Chondrocyte (in vitro differentiated cells): ENCODE measurements around the gene TRIM59. TPM values are rescaled to one million over a fixed set of nuclear protein-coding genes. Genes with fewer than 3 reads are reported as not detected.

Experiments used
- DNase-seq: peaks from one replicate; pipeline ENCODE4 v3.0.0; 2021; ENCODE audit warnings: mixed read lengths, low spot score
- H3K27ac Mint-ChIP-seq: one replicate; pipeline ENCODE4 v1.8.0; 2021; ENCODE audit warnings: mild to moderate bottlenecking, moderate library complexity, mixed read lengths; ENCODE audit not compliant: unreplicated experiment
- H3K27me3 Mint-ChIP-seq: 2 replicates; pipeline ENCODE4 v1.8.0; 2021; ENCODE audit warnings: low read depth, mixed read lengths
- H3K36me3 Mint-ChIP-seq: 2 replicates; pipeline ENCODE4 v1.8.0; 2021; ENCODE audit warnings: low read depth, mixed read lengths
- H3K4me1 Mint-ChIP-seq: 2 replicates; pipeline ENCODE4 v1.8.0; 2021; ENCODE audit warnings: low read depth, mild to moderate bottlenecking, mixed read lengths
- H3K4me3 Mint-ChIP-seq: one replicate; pipeline ENCODE4 v1.8.0; 2021; ENCODE audit warnings: mild to moderate bottlenecking, moderate library complexity, mixed read lengths; ENCODE audit not compliant: unreplicated experiment
- H3K9me3 Mint-ChIP-seq: 2 replicates; pipeline ENCODE4 v1.8.0; 2021; ENCODE audit warnings: low read depth, mixed read lengths
- CTCF ChIP-seq: fragments of 200-600 bp; sonication (generic); IDR thresholded peaks from 2 replicates; pipeline ENCODE4 v1.5.0; 2021; ENCODE audit warnings: antibody characterized with exemption, mild to moderate bottlenecking, moderate library complexity
- total RNA-seq: library from RNA; stranded (reverse); gene quantifications from 3 replicates; pipeline ENCODE4 v1.2.1, GENCODE V29; 2021

The TRIM59 gene
- total RNA-seq, 1 donor from 2014 or later = 25.5 TPM

DNA sequence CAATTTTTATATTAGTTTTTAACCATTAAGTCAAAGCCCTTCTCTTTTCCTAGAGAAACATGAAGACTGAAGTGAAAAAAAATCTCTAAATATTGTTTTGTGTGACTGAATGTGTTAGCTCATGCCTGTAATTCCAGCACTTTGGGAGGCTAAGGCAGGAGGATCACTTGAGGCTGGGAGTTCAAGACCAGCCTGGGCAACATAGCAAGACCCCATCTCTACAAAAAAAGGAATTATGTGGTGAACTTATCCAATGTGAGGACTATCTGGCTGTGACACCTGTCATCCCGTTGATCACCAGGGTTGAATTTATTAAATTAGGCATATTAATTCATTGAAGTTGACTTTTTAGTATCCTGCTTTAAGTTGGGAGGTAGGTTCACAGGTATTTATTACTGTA is 37.1 kb downstream of the TRIM59 start:
- no peaks in the 10 kb centered on the region for H3K9me3 Mint-ChIP-seq
- H3K4me1 Mint-ChIP-seq = peaks cover 3% of the 10 kb centered on the region
- DNase-seq = no peak
- TF ChIP-seq CTCF = no peak
- no peak overlapping the region for H3K4me3 Mint-ChIP-seq
- H3K27me3 Mint-ChIP-seq = no peaks in the 10 kb centered on the region
- peaks cover 1% of the 10 kb centered on the region for H3K36me3 Mint-ChIP-seq
- no peak overlapping the region for H3K27ac Mint-ChIP-seq

GRCh38 chr3:160409812-160410610 is 39.6 kb downstream of the TRIM59 start:
- H3K36me3 Mint-ChIP-seq = no peaks in the 10 kb centered on the region
- no peak for DNase-seq

DNA sequence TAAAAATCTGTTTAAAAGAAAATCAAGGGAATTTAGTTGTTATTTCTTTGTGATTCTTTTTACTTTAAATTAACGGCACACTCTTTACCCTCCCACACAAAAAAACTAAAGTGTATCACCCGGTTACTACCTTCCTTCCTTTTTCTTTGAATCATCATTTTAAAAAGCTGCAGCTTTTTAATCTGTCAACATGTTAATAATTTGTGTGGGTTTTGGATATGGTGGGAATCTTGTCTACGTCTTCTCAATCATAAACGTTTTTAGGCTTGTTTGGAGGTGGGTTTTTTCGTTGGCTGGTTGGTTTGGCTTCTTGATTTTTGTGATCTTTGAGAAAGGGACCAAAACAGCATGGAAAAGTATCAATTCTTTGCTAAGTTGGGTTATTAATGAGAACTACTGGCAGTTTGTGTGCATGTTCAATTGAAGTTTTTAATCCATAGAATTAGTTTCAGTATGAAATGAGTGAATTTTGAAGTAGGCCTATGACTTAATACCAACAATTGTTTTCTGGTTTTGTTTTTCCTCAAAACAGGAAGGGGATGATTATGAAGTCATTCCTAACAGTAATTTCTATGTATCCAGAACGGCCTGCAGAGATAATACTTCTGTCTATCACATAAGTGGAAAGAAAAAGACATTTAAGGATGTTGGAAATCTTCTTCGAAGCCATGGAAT is 45.7 kb downstream of the TRIM59 start:
- no peak for TF ChIP-seq CTCF
- Mint-ChIP-seq H3K4me3 (peak overlapping the region; percentile 88), H3K27me3 (no peaks in the 10 kb centered on the region), H3K9me3 (no peaks in the 10 kb centered on the region), H3K4me1 (peaks cover 48% of the 10 kb centered on the region), H3K27ac (peak overlapping the region; percentile 98), H3K36me3 (peaks cover 2% of the 10 kb centered on the region)
- DNase-seq = no peak

More at GRCh38 chr3:160409812-160410610, 39.6 kb downstream of the TRIM59 start:
- Mint-ChIP-seq H3K27ac (peak overlapping the region; percentile 36), H3K4me1 (peaks cover 15% of the 10 kb centered on the region), H3K9me3 (no peaks in the 10 kb centered on the region), H3K27me3 (no peaks in the 10 kb centered on the region), H3K4me3 (no peak overlapping the region)
- TF ChIP-seq CTCF = no peak

DNA sequence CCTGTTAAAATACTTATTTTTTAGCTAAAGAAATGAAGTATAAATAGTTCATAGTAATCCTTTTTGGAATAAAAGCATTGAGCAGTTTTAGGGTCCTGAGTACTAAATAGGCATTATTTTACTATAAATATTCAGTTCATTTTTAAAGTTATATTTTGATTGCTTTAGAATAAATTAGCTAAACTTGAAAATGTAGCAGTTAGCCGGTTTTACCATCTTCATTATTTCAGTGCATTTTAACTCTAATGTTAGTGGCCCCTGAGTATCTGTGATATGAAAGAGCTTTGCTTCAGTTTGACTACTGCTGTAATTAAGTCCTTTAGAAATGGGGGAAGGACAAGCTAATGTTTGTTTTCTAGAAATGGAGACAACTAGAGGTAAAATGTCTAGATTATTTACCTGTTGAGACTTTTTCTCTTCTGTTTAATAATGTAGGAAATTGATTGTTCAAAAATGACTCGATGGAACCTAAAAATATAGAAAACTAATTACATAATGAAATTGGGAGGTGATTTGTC is 46.5 kb downstream of the TRIM59 start:
- no peaks in the 10 kb centered on the region for H3K27me3 Mint-ChIP-seq
- H3K27ac Mint-ChIP-seq = peak overlapping the region; percentile 98
- H3K4me3 Mint-ChIP-seq = peak overlapping the region; percentile 88
- DNase-seq = no peak
- H3K4me1 Mint-ChIP-seq = peaks cover 55% of the 10 kb centered on the region
- TF ChIP-seq CTCF = no peak
- peaks cover 2% of the 10 kb centered on the region for H3K36me3 Mint-ChIP-seq
- H3K9me3 Mint-ChIP-seq = no peaks in the 10 kb centered on the region

GRCh38 chr3:160402221-160403027 is 47.2 kb downstream of the TRIM59 start:
- DNase-seq = no peak
- no peaks in the 10 kb centered on the region for H3K27me3 Mint-ChIP-seq

More at GRCh38 chr3:160402221-160403027, 47.2 kb downstream of the TRIM59 start:
- Mint-ChIP-seq H3K36me3 (peaks cover 2% of the 10 kb centered on the region), H3K27ac (peak overlapping the region; percentile 98), H3K9me3 (no peaks in the 10 kb centered on the region), H3K4me3 (peak overlapping the region; percentile 88), H3K4me1 (peaks cover 57% of the 10 kb centered on the region)
- no peak for TF ChIP-seq CTCF
